Endothelial cell (in vitro differentiated cells): ENCODE data around the gene RTKN2. TPM values are rescaled to one million over a fixed set of nuclear protein-coding genes. Genes with fewer than 3 reads are reported as not detected.

Source experiments
- DNase-seq: peaks from one replicate; pipeline ENCODE4 v3.0.0; 2021; ENCODE audit warnings: low spot score
- H3K27ac Mint-ChIP-seq: one replicate; pipeline ENCODE4 v1.8.0; 2021; ENCODE audit warnings: mixed read lengths, inconsistent platforms; ENCODE audit not compliant: unreplicated experiment
- H3K27me3 Mint-ChIP-seq: one replicate; pipeline ENCODE4 v1.8.0; 2021; ENCODE audit warnings: mild to moderate bottlenecking, moderate library complexity, mixed read lengths, inconsistent platforms; ENCODE audit not compliant: unreplicated experiment
- H3K36me3 Mint-ChIP-seq: one replicate; pipeline ENCODE4 v1.8.0; 2021; ENCODE audit warnings: mild to moderate bottlenecking, low read depth, mixed read lengths, inconsistent platforms; ENCODE audit not compliant: unreplicated experiment
- H3K4me1 Mint-ChIP-seq: one replicate; pipeline ENCODE4 v1.8.0; 2021; ENCODE audit warnings: mild to moderate bottlenecking, mixed read lengths, inconsistent platforms; ENCODE audit not compliant: unreplicated experiment
- H3K4me3 Mint-ChIP-seq: one replicate; pipeline ENCODE4 v1.8.0; 2021; ENCODE audit warnings: mild to moderate bottlenecking, mixed read lengths, inconsistent platforms; ENCODE audit not compliant: unreplicated experiment
- H3K9me3 Mint-ChIP-seq: one replicate; pipeline ENCODE4 v1.8.0; 2021; ENCODE audit warnings: mixed read lengths, inconsistent platforms; ENCODE audit not compliant: unreplicated experiment
- total RNA-seq: library from RNA; stranded (reverse); fragmentation: NEBNext Ultra II Directional; extraction: Animal tissue kit (Norgen Biotek cat#: 25700); gene quantifications from one replicate; pipeline ENCODE4 v1.2.1, GENCODE V29; 2021; ENCODE audit not compliant: unreplicated experiment
- TF ChIP-seq, protein P1 (sequence below): fragments of 200-600 bp; sonication (generic); IDR thresholded peaks from one replicate; pipeline ENCODE4 v1.5.0; 2021; ENCODE audit warnings: antibody characterized with exemption; ENCODE audit not compliant: unreplicated experiment

RTKN2 gene
- total RNA-seq, 1 donor from 2014 or later: 1.7 TPM

GRCh38 chr10:62261666-62262065 lies 7.0 kb downstream of the RTKN2 start:
- no peak overlapping the region for H3K4me3 Mint-ChIP-seq
- H3K36me3 Mint-ChIP-seq: no peaks in the 10 kb centered on the region
- H3K4me1 Mint-ChIP-seq: no peaks in the 10 kb centered on the region
- no peaks in the 10 kb centered on the region for H3K27me3 Mint-ChIP-seq
- no peaks in the 10 kb centered on the region for H3K9me3 Mint-ChIP-seq
- no peak for DNase-seq
- TF ChIP-seq, protein P1, sequence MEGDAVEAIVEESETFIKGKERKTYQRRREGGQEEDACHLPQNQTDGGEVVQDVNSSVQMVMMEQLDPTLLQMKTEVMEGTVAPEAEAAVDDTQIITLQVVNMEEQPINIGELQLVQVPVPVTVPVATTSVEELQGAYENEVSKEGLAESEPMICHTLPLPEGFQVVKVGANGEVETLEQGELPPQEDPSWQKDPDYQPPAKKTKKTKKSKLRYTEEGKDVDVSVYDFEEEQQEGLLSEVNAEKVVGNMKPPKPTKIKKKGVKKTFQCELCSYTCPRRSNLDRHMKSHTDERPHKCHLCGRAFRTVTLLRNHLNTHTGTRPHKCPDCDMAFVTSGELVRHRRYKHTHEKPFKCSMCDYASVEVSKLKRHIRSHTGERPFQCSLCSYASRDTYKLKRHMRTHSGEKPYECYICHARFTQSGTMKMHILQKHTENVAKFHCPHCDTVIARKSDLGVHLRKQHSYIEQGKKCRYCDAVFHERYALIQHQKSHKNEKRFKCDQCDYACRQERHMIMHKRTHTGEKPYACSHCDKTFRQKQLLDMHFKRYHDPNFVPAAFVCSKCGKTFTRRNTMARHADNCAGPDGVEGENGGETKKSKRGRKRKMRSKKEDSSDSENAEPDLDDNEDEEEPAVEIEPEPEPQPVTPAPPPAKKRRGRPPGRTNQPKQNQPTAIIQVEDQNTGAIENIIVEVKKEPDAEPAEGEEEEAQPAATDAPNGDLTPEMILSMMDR: no peak
- H3K27ac Mint-ChIP-seq: no peak overlapping the region

DNA sequence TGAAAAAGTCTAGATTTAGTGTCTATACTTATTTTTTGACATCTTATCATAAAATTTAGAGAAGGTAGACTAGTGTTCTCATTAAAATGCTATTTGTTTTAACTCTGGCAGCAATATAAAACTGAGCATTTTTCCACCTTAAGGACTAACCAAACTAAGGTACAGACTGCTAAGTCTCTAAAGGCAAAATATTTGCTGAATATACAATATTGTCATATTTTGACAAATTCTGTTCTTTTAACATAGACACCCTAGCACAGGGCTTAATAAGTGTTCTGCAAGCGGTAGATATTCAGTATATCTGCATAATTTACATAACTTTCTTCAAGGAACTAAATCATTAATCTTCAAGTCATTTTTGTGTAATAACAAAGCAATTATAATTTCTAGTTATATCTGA lies 8.6 kb downstream of the RTKN2 start:
- no peaks in the 10 kb centered on the region for H3K9me3 Mint-ChIP-seq
- H3K27ac Mint-ChIP-seq: no peak overlapping the region
- H3K36me3 Mint-ChIP-seq: no peaks in the 10 kb centered on the region
- H3K4me3 Mint-ChIP-seq: no peak overlapping the region
- DNase-seq: no peak
- H3K4me1 Mint-ChIP-seq: no peaks in the 10 kb centered on the region
- H3K27me3 Mint-ChIP-seq: no peaks in the 10 kb centered on the region
- TF ChIP-seq, protein P1: no peak

DNA sequence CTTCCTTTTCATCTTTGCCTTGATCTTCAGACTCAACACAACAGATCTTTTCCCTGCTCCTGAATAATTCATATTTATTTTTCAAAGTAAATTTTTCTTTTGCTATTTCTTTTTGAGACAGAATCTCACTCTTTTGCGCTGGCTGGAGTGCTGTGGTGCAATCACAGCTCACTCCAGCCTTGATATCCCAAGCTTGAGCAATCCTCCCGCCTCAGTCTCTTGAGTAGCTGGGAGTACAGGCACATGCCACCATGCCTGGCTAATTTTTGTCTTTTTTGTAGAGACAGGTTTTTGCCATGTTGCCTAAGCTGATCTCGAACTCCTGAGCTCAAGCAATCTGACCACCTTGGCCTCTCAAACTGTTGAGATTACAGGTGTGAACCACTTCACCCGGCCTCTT lies 9.2 kb downstream of the RTKN2 start:
- H3K9me3 Mint-ChIP-seq: no peaks in the 10 kb centered on the region
- TF ChIP-seq, protein P1: no peak
- H3K4me1 Mint-ChIP-seq: no peaks in the 10 kb centered on the region
- DNase-seq: no peak
- no peaks in the 10 kb centered on the region for H3K36me3 Mint-ChIP-seq
- H3K27ac Mint-ChIP-seq: no peak overlapping the region
- no peak overlapping the region for H3K4me3 Mint-ChIP-seq
- no peaks in the 10 kb centered on the region for H3K27me3 Mint-ChIP-seq

GRCh38 chr10:62258926-62259325 lies 9.7 kb downstream of the RTKN2 start:
- Mint-ChIP-seq H3K9me3 (no peaks in the 10 kb centered on the region), H3K36me3 (no peaks in the 10 kb centered on the region), H3K27me3 (no peaks in the 10 kb centered on the region), H3K27ac (no peak overlapping the region), H3K4me3 (no peak overlapping the region), H3K4me1 (no peaks in the 10 kb centered on the region)
- TF ChIP-seq, protein P1: no peak
- no peak for DNase-seq

GRCh38 chr10:62253704-62254103 lies 14.9 kb downstream of the RTKN2 start:
- TF ChIP-seq, protein P1: no peak
- H3K36me3 Mint-ChIP-seq: no peaks in the 10 kb centered on the region
- no peak for DNase-seq
- no peaks in the 10 kb centered on the region for H3K27me3 Mint-ChIP-seq
- H3K9me3 Mint-ChIP-seq: no peaks in the 10 kb centered on the region
- no peak overlapping the region for H3K4me3 Mint-ChIP-seq
- H3K4me1 Mint-ChIP-seq: no peaks in the 10 kb centered on the region
- H3K27ac Mint-ChIP-seq: no peak overlapping the region
